ENCODE measurements around the gene MRPL53.

MRPL53 gene

DNA sequence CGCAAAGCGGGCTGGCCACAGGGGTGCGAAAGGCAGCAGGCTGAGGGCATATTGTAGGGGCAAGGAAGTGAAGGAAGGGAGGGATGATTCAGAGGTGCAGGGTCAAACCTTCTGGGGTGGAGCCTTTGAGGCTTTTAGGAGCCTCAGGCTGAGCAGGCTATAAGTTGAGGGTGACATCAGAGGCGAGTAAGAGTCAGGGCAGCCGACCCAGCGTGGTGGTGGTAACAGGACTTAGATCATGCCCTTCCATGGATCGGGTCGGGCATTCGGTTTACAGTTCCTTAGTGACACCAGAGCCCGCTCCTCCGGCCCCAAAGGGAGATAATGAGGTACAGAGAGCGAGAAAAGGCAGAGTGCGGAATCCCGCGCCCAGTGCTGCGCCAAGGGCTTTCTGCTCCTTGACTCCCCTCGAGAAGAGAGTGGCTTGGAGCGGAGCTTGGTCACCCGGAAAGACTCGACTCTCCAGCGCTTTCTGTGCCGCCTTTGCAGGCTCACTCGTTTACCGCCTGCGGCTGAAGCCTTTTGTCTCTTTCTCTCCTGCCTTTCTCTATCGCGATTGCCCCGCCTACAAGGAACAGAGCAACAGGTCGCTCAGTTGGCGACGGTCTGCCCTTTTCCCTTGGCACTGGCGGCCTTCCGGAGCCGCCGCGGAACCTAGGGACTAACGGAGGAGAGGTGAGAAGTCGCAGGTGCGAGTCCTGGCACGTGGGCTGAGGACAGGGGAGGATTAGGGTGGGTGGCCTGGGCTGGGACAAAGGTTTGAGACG, 26.2 kb upstream of the MRPL53 start:
- H3K27ac Mint-ChIP-seq, result no peak overlapping the region
- DNase-seq, result peak; percentile 50

DNA sequence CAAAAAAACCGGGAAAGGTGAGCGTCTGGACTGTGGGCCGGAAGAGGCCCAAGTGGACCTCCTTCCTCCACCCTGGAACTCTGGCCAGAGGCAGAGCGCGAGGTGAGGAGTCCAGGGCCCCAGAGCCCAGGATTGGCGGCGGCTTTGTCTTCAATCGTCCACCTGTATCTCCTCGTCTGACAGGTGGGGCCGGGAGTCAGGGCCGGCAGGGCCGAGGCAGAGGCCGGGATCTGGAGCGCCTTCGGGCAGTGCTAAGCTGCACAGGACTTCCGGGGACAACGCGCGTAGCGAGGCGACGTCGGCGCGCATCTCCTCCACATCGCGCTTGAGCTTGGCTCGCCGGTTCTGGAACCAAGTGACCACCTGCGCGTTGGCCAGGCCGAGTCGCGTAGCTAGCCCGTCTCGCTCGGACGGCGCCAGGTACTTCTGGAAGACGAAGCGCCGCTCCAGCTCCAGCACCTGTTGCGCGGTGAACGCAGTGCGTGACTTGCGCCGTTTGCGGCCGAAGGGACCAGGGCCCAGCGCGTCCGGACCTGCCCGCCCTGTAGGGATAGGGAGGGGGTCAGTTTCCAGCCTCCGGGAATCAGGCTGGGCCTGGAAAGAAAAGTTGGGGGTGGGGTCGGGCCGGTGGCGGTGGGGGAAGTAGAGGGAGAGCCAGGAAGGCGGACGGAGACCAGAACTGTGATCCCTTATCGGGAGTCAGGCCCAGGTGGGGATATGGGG, 25.5 kb upstream of the MRPL53 start:
- H3K4me1 Mint-ChIP-seq, result peaks cover 52% of the 10 kb centered on the region
- TF ChIP-seq, protein P1, sequence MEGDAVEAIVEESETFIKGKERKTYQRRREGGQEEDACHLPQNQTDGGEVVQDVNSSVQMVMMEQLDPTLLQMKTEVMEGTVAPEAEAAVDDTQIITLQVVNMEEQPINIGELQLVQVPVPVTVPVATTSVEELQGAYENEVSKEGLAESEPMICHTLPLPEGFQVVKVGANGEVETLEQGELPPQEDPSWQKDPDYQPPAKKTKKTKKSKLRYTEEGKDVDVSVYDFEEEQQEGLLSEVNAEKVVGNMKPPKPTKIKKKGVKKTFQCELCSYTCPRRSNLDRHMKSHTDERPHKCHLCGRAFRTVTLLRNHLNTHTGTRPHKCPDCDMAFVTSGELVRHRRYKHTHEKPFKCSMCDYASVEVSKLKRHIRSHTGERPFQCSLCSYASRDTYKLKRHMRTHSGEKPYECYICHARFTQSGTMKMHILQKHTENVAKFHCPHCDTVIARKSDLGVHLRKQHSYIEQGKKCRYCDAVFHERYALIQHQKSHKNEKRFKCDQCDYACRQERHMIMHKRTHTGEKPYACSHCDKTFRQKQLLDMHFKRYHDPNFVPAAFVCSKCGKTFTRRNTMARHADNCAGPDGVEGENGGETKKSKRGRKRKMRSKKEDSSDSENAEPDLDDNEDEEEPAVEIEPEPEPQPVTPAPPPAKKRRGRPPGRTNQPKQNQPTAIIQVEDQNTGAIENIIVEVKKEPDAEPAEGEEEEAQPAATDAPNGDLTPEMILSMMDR (IDR thresholded peaks at IDR 0.05), result no peak
- peaks cover 86% of the 10 kb centered on the region for H3K27me3 Mint-ChIP-seq (ENCODE audit: low read depth, poor library complexity)
- peak; percentile 41 for DNase-seq
- peaks cover 21% of the 10 kb centered on the region for H3K36me3 Mint-ChIP-seq (ENCODE audit: low read depth)
- H3K4me3 Mint-ChIP-seq, result peak overlapping the region; percentile 89
- H3K27ac Mint-ChIP-seq, result no peak overlapping the region
- H3K9me3 Mint-ChIP-seq, result no peaks in the 10 kb centered on the region

More for the DNA sequence above, 26.2 kb upstream of the MRPL53 start:
- peaks cover 94% of the 10 kb centered on the region for H3K27me3 Mint-ChIP-seq (ENCODE audit: low read depth, poor library complexity)
- H3K36me3 Mint-ChIP-seq (ENCODE audit: low read depth), result peaks cover 17% of the 10 kb centered on the region
- H3K4me1 Mint-ChIP-seq, result peaks cover 58% of the 10 kb centered on the region
- no peaks in the 10 kb centered on the region for H3K9me3 Mint-ChIP-seq
- TF ChIP-seq, protein P1 (IDR thresholded peaks at IDR 0.05), result no peak
- H3K4me3 Mint-ChIP-seq, result peak overlapping the region; percentile 89

GRCh38 chr2:74496997-74497776, 24.7 kb upstream of the MRPL53 start:
- Mint-ChIP-seq H3K27ac (no peak overlapping the region), H3K27me3 (ENCODE audit: low read depth, poor library complexity) (peaks cover 79% of the 10 kb centered on the region), H3K4me3 (peak overlapping the region; percentile 89), H3K4me1 (peaks cover 45% of the 10 kb centered on the region), H3K9me3 (no peaks in the 10 kb centered on the region), H3K36me3 (ENCODE audit: low read depth) (peaks cover 24% of the 10 kb centered on the region)
- TF ChIP-seq, protein P1 (IDR thresholded peaks at IDR 0.05), result no peak
- no peak for DNase-seq

GRCh38 chr2:74495440-74495839, 23.0 kb upstream of the MRPL53 start:
- no peak for DNase-seq
- no peak overlapping the region for H3K27ac Mint-ChIP-seq
- H3K4me1 Mint-ChIP-seq, result peaks cover 28% of the 10 kb centered on the region
- H3K36me3 Mint-ChIP-seq (ENCODE audit: low read depth), result peaks cover 42% of the 10 kb centered on the region
- H3K4me3 Mint-ChIP-seq, result no peak overlapping the region
- H3K9me3 Mint-ChIP-seq, result no peaks in the 10 kb centered on the region
- TF ChIP-seq, protein P1 (IDR thresholded peaks at IDR 0.05), result no peak
- H3K27me3 Mint-ChIP-seq (ENCODE audit: low read depth, poor library complexity), result peaks cover 61% of the 10 kb centered on the region

GRCh38 chr2:74493546-74493945, 21.1 kb upstream of the MRPL53 start:
- no peak overlapping the region for H3K27ac Mint-ChIP-seq
- no peak for DNase-seq
- TF ChIP-seq, protein P1 (IDR thresholded peaks at IDR 0.05), result no peak
- H3K9me3 Mint-ChIP-seq, result no peaks in the 10 kb centered on the region
- peaks cover 53% of the 10 kb centered on the region for H3K36me3 Mint-ChIP-seq (ENCODE audit: low read depth)
- H3K4me3 Mint-ChIP-seq, result no peak overlapping the region
- peaks cover 42% of the 10 kb centered on the region for H3K27me3 Mint-ChIP-seq (ENCODE audit: low read depth, poor library complexity)
- peaks cover 13% of the 10 kb centered on the region for H3K4me1 Mint-ChIP-seq

Measured in nephron progenitor cell (in vitro differentiated cells).